DND-41 (cell line): Measurements from ENCODE around the gene SETBP1.

Experiments
- ATAC-seq: fragments of 200-7000 bp; cut with Tn5 transposase; 3 replicates; pipeline ENCODE4 v1.9.1; 2021; ENCODE audit warnings: low read depth; ENCODE audit not compliant: insufficient read depth
- DNase-seq: peaks from one replicate; pipeline ENCODE4 v3.0.0-alpha.2; 2020
- H2AFZ ChIP-seq: 2 replicates; pipeline ENCODE4 v1.6.0; 2012; ENCODE audit warnings: low read depth, low read length
- H3K27ac ChIP-seq: 2 replicates; pipeline ENCODE4 v1.5.1; 2012; ENCODE audit warnings: low read length, inconsistent platforms
- H3K27me3 ChIP-seq: fragments of 200-600 bp; sonication (generic); 2 replicates; pipeline ENCODE4 v1.6.0; 2012; ENCODE audit warnings: low read length, mild to moderate bottlenecking, inconsistent platforms; ENCODE audit not compliant: insufficient read depth, poor library complexity
- H3K36me3 ChIP-seq: 2 replicates; pipeline ENCODE4 v1.5.1; 2012; ENCODE audit warnings: low read length, inconsistent platforms; ENCODE audit not compliant: insufficient read depth
- H3K4me1 ChIP-seq: 2 replicates; pipeline ENCODE4 v1.5.1; 2012; ENCODE audit warnings: mild to moderate bottlenecking, low read length; ENCODE audit not compliant: insufficient read depth
- H3K4me2 ChIP-seq: 2 replicates; pipeline ENCODE4 v1.6.0; 2012; ENCODE audit warnings: mild to moderate bottlenecking, moderate library complexity, low read length, inconsistent platforms; ENCODE audit not compliant: insufficient read depth
- H3K4me3 ChIP-seq, 2 experiments: fragments of 200-600 bp in 1 of 2; shearing (Covaris generic) in 1 of 2; 2 replicates each; pipeline ENCODE4 v1.5.1; 2012 to 2016; ENCODE audit warnings: inconsistent platforms in 2 of 2, low read length in 2 of 2, mild to moderate bottlenecking in 2 of 2, low read depth in 1 of 2, moderate library complexity in 1 of 2
- H3K79me2 ChIP-seq: 2 replicates; pipeline ENCODE4 v1.6.0; 2012; ENCODE audit warnings: low read length, inconsistent platforms; ENCODE audit not compliant: insufficient read depth
- H3K9ac ChIP-seq: 2 replicates; pipeline ENCODE4 v1.6.0; 2012; ENCODE audit warnings: low read depth, mild to moderate bottlenecking, inconsistent platforms, low read length, moderate library complexity
- H3K9me3 ChIP-seq: 2 replicates; pipeline ENCODE4 v1.5.1; 2012; ENCODE audit warnings: low read length, moderate library complexity, mild to moderate bottlenecking, inconsistent platforms; ENCODE audit not compliant: insufficient read depth, severe bottlenecking
- H4K20me1 ChIP-seq: 2 replicates; pipeline ENCODE4 v1.6.0; 2012; ENCODE audit warnings: low read length; ENCODE audit not compliant: insufficient read depth
- EZH2 ChIP-seq: IDR thresholded peaks from 3 replicates; pipeline ENCODE4 v1.6.1; 2012; ENCODE audit warnings: borderline replicate concordance, low read depth, mild to moderate bottlenecking, moderate library complexity, low read length, inconsistent platforms; ENCODE audit not compliant: severe bottlenecking
- TF ChIP-seq, protein P1 (sequence below): IDR thresholded peaks from 2 replicates; pipeline ENCODE4 v1.5.1; 2012; ENCODE audit warnings: borderline replicate concordance, low read length, moderate library complexity, mild to moderate bottlenecking; ENCODE audit not compliant: poor library complexity, severe bottlenecking; ENCODE audit errors: extremely low read depth

The SETBP1 gene

GRCh38 chr18:44709307-44710126 lies 28.8 kb downstream of the SETBP1 start:
- Histone ChIP-seq H3K4me1 (no peaks in the 10 kb centered on the region), H3K27me3 (no peaks in the 10 kb centered on the region), H3K36me3 (no peaks in the 10 kb centered on the region), H3K27ac (no peak overlapping the region), H3K4me3 (no peak overlapping the region), H3K9me3 (no peaks in the 10 kb centered on the region), H4K20me1 (no peaks in the 10 kb centered on the region), H3K9ac (no peak overlapping the region), H3K79me2 (no peaks in the 10 kb centered on the region), H2AFZ (no peak overlapping the region), H3K4me2 (no peak overlapping the region)
- TF ChIP-seq EZH2 = no peak
- TF ChIP-seq, protein P1, sequence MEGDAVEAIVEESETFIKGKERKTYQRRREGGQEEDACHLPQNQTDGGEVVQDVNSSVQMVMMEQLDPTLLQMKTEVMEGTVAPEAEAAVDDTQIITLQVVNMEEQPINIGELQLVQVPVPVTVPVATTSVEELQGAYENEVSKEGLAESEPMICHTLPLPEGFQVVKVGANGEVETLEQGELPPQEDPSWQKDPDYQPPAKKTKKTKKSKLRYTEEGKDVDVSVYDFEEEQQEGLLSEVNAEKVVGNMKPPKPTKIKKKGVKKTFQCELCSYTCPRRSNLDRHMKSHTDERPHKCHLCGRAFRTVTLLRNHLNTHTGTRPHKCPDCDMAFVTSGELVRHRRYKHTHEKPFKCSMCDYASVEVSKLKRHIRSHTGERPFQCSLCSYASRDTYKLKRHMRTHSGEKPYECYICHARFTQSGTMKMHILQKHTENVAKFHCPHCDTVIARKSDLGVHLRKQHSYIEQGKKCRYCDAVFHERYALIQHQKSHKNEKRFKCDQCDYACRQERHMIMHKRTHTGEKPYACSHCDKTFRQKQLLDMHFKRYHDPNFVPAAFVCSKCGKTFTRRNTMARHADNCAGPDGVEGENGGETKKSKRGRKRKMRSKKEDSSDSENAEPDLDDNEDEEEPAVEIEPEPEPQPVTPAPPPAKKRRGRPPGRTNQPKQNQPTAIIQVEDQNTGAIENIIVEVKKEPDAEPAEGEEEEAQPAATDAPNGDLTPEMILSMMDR = no peak
- DNase-seq = no peak
- ATAC-seq = no peak

DNA sequence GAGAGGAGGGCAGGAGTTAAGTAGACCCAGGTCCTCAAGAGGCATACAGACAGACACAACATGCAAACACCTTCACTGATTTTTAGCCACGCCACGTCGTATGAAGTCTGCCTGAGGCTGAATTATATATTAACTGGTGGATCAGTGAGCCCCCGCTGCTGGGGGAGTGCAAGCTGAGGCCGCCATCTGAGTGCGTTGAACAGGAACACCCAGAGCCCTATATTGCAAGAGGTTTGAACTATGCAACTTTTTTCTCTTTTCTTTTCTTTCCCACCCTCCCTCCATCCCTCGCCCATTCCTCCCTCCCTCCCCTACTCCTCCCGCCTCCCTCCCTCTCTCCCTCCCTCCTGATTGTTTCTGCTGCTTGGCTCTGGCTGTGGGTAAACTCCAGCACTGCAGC lies 30.2 kb downstream of the SETBP1 start:
- ATAC-seq (no peak), DNase-seq (no peak)
- Histone ChIP-seq H3K27me3 (no peaks in the 10 kb centered on the region), H3K9me3 (no peaks in the 10 kb centered on the region), H3K27ac (no peak overlapping the region), H3K36me3 (no peaks in the 10 kb centered on the region), H3K4me3 (no peak overlapping the region), H2AFZ (no peak overlapping the region), H3K4me1 (no peaks in the 10 kb centered on the region), H3K9ac (no peak overlapping the region), H4K20me1 (no peaks in the 10 kb centered on the region), H3K79me2 (no peaks in the 10 kb centered on the region), H3K4me2 (no peak overlapping the region)
- no peak for TF ChIP-seq EZH2
- TF ChIP-seq, protein P1 = no peak

DNA sequence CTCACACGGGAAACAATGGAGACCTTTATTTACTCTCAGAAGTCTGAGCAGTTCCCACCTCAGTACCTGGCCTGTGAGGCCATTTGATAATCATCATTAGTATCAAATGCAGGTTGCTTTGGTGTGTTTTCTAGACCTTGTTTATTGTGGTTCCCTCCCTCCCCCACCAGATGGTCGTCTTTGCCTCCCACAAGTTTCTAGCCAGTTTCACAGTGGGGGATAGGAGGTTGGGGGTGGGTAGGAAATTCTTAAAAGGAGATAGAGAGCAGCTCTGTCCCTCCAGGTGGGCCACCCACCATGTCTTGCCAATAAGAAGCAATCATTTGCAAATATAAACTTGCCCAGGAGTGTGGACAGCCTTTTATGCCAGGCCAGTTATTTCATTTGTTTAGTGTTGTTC lies 31.3 kb downstream of the SETBP1 start:
- Histone ChIP-seq H4K20me1 (no peaks in the 10 kb centered on the region), H3K36me3 (no peaks in the 10 kb centered on the region), H3K27ac (no peak overlapping the region), H3K4me3 (no peak overlapping the region), H3K4me1 (no peaks in the 10 kb centered on the region), H3K27me3 (no peaks in the 10 kb centered on the region), H2AFZ (no peak overlapping the region), H3K9ac (no peak overlapping the region), H3K4me2 (no peak overlapping the region), H3K9me3 (no peaks in the 10 kb centered on the region), H3K79me2 (no peaks in the 10 kb centered on the region)
- ATAC-seq (no peak), DNase-seq (no peak)
- no peak for TF ChIP-seq EZH2
- TF ChIP-seq, protein P1 = no peak
